ENCODE measurements around the gene SPEN. TPM values are rescaled to one million over a fixed set of nuclear protein-coding genes. Genes with fewer than 3 reads are reported as not detected.

SPEN gene
- total and polyA plus RNA-seq, 9 of the 15 experiments (the other 6 are each of a cell fraction or from before 2014, with no cell fraction given), result 5.7 to 87.5 (median 27.2) TPM

DNA sequence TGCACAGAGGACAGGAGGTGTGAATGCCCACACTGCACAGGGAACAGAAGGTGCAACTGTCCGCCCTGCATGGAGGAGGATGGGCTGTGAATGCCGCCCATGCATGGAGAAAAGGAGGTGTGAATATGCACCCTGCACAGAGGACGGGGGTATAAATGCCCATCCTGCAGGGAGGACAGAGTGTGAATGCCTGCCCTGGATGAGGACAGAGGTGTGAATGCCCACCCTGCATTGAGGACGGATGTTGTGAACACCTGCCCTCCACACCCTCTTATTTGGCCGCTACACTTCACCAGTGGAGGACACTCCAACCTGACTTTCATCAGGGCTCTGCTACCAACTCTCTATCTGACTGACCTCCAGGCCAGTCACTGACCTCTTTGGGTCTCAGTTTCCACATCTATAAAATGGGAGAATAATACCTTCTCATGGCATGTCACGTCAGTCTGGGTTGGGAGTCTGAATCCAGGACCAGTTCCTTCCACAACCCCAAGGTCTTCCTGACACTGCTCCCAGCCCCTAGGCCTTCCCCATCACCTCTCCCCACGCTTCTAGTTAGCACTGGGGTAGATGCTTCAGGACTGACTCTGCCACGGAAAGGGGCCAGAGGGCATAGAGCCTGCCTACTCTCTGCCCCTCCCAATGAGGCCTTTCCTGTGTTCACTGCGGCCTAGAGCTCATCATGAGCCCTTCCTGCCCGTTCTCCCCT, 100.0 kb downstream of the SPEN start:
- peaks cover 70% of the 10 kb centered on the region; the same call in 2 of the 3 replicates for H3K36me3 ChIP-seq (ENCODE audit: control insufficient read depth, insufficient read depth, low read length)
- H3K9me3 ChIP-seq (replicated peaks; ENCODE audit: control insufficient read depth, insufficient read depth, low read depth, low read length), result no peaks in the 10 kb centered on the region
- intact Hi-C loops (cut with micrococcal nuclease) (no loop called here), in situ Hi-C loops (cut with MboI) (no loop called here)
- FAIRE-seq, result no peak
- no peaks in the 10 kb centered on the region for H3K27me3 ChIP-seq (ENCODE audit: control insufficient read depth in 2 of 2, insufficient read depth in 2 of 2, low read length in 2 of 2)
- no peak for DNase-seq (ENCODE audit: extremely low read depth in 1 of 4, low spot score in 3 of 4)
- no peak overlapping the region for H3K27ac ChIP-seq (ENCODE audit: extremely low read depth, low read depth, low read length)
- H3K79me2 ChIP-seq (ENCODE audit: control insufficient read depth, insufficient read depth, low read length), result peaks cover 55% of the 10 kb centered on the region
- H3K4me2 ChIP-seq (ENCODE audit: insufficient read depth, low read length), result no peak overlapping the region
- ChIA-PET POLR2A (interaction anchor here (1.9 kb wide), 1 partner anchor 98 kb away, joined by 5 read pairs; no protein-coding TSS in a partner anchor), CTCF (ENCODE audit: low intra/inter-chr PET ratio) (no interaction called here)
- peaks cover 46 to 71% of the 10 kb centered on the region in 2 experiments for H3K4me1 ChIP-seq (replicated peaks in 1 of 2; ENCODE audit: control insufficient read depth in 2 of 2, insufficient read depth in 2 of 2, low read length in 2 of 2)
- H4K20me1 ChIP-seq (replicated peaks; ENCODE audit: control insufficient read depth, insufficient read depth, low read length), result peaks cover 4% of the 10 kb centered on the region; the same call in 1 of the 2 replicates
- 89% methylated on average over 10 of the region's 10 CpGs for WGBS (ENCODE audit: insufficient coverage, low coverage, missing lambda C conversion rate)
- H3K9ac ChIP-seq (ENCODE audit: insufficient read depth in 1 of 2, low read depth in 2 of 2, low read length in 2 of 2), result peak overlapping the region in 1 of 2 experiments; percentile 46; a peak in 2 of 4 replicates
- TF ChIP-seq ZNF644 (tag; IDR thresholded peaks at IDR 0.05; ENCODE audit: low read depth) (no peak), E2F4 (CRISPR knock-in tag; IDR thresholded peaks at IDR 0.05; ENCODE audit: low read depth) (no peak), ZNF324 (CRISPR knock-in tag; IDR thresholded peaks at IDR 0.05) (no peak), BCOR (IDR thresholded peaks at IDR 0.05) (peak; percentile 79), DNMT1 (IDR thresholded peaks at IDR 0.05) (no peak), ADNP (tag; IDR thresholded peaks at IDR 0.05) (peak; percentile 46; the same call in 1 of the 2 replicates), MXI1 (IDR thresholded peaks at IDR 0.05; ENCODE audit: low read depth, low read length) (no peak), ZNF445 (CRISPR knock-in tag; IDR thresholded peaks at IDR 0.05; ENCODE audit: low read depth) (no peak), ESRRA (IDR thresholded peaks at IDR 0.05; ENCODE audit: borderline replicate concordance, low read depth) (peak; percentile 94), KDM1A (IDR thresholded peaks at IDR 0.05) (0 out of 4 replicates have a peak, but pooled peaks of 1 of the 2 experiments have one; percentile 52), RCOR1 (IDR thresholded peaks at IDR 0.05; ENCODE audit: borderline replicate concordance in 1 of 2, low read depth in 2 of 2, low read length in 2 of 2) (peak in 1 of 2 experiments; percentile 61; a peak in 2 of 4 replicates), EWSR1 (IDR thresholded peaks at IDR 0.05; ENCODE audit: borderline replicate concordance, low read depth, partially characterized antibody) (no peak), HDGF (IDR thresholded peaks at IDR 0.05) (no peak), POLR3A (IDR thresholded peaks at IDR 0.05; ENCODE audit: borderline replicate concordance, extremely low read depth, insufficient read depth, insufficient read length) (no peak), SMARCA5 (IDR thresholded peaks at IDR 0.05) (peak; percentile 72; the same call in 1 of the 2 replicates), MEF2D (tag; conservative IDR thresholded peaks at IDR 0.05; ENCODE audit: low read depth) (no peak), ZNF57 (CRISPR knock-in tag; IDR thresholded peaks at IDR 0.05) (no peak), IRF2 (CRISPR knock-in tag; IDR thresholded peaks at IDR 0.05) (no peak), ZBTB2 (IDR thresholded peaks at IDR 0.05) (no peak), HDAC2 (IDR thresholded peaks at IDR 0.05) (peak; percentile 43; the same call in 1 of the 2 replicates), HDAC8 (tag; IDR thresholded peaks at IDR 0.05) (no peak), POLR2A (conservative IDR thresholded peaks at IDR 0.05) (no peak), CHD4 (IDR thresholded peaks at IDR 0.05; ENCODE audit: insufficient read depth, insufficient replicate concordance, low read depth, low read length, poor library complexity, severe bottlenecking) (no peak)
- ATAC-seq, result no peak
- no TSS peak for BruUV-seq (replicated peaks)
- no peak overlapping the region for H3K4me3 ChIP-seq
- no peak overlapping the region for H2AFZ ChIP-seq (ENCODE audit: low read depth, low read length)
- H3K9me1 ChIP-seq (ENCODE audit: control insufficient read depth, insufficient read depth, low read length), result peaks cover 8% of the 10 kb centered on the region

Data from K562 (cell line).